Spleen (tissue), 7 donors: ENCODE results near the gene SOX6.

ENCODE experiments used
- POLR2AphosphoS5 ChIP-seq, 3 donors: sonication (generic); formaldehyde crosslinking; IDR thresholded peaks; one replicate each; pipeline ENCODE4 v1.5.1; 2017; ENCODE audit warnings: antibody characterized with exemption in 3 of 3
- TF ChIP-seq, protein P1 (sequence below), 11 experiments: fragments of 200-600 bp in 7 of 11; fragments of 450-650 bp in 4 of 11; sonication (generic) in 4 of 11; IDR thresholded peaks in 8 of 11; conservative IDR thresholded peaks in 3 of 11; 1 replicate in 7 of 11; 2 replicates in 4 of 11; pipeline versions ENCODE4 v1.4.0 to v1.8.0; 2016 to 2021; ENCODE audit warnings: antibody characterized with exemption in 11 of 11, inconsistent platforms in 4 of 11, mild to moderate bottlenecking in 1 of 11
- donor health status: DM: no; HTN: no; CAD: no; lungs with moderate emphysema.
- donor health status: DM: no; HTN: no; CAD: no.
- donor health status: DM: no; HTN: no; CAD: no.

DNA sequence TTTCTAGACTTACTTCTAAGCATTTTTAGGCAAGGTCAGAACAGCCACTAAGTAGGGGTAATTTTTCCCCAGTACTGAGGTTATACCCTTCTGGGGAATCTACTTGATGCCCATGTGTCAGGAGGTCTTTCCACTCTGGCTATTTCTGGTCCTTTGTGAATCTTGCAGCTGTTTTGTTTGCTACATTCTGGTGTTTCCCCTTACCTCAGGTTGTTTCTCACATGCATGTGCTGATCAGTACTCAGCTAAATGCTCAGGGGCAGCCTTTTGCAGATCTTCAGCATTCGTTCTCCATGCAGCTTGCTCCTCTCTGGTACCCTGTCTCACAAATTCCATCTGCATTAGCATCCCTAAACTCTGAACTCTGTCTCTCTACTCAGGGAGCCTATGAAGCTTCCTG is 303.6 kb downstream of the SOX6 start:
- TF ChIP-seq POLR2AphosphoS5 (IDR thresholded peaks at IDR 0.05) = no peak
- TF ChIP-seq, protein P1, sequence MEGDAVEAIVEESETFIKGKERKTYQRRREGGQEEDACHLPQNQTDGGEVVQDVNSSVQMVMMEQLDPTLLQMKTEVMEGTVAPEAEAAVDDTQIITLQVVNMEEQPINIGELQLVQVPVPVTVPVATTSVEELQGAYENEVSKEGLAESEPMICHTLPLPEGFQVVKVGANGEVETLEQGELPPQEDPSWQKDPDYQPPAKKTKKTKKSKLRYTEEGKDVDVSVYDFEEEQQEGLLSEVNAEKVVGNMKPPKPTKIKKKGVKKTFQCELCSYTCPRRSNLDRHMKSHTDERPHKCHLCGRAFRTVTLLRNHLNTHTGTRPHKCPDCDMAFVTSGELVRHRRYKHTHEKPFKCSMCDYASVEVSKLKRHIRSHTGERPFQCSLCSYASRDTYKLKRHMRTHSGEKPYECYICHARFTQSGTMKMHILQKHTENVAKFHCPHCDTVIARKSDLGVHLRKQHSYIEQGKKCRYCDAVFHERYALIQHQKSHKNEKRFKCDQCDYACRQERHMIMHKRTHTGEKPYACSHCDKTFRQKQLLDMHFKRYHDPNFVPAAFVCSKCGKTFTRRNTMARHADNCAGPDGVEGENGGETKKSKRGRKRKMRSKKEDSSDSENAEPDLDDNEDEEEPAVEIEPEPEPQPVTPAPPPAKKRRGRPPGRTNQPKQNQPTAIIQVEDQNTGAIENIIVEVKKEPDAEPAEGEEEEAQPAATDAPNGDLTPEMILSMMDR (IDR thresholded peaks at IDR 0.05 in 8 of 11, conservative IDR thresholded peaks at IDR 0.05 in 3 of 11) = no peak
